ENCODE results near the gene ATP5MK. TPM values are rescaled to one million over a fixed set of nuclear protein-coding genes. Genes with fewer than 3 reads are reported as not detected.

ATP5MK gene, protein sequence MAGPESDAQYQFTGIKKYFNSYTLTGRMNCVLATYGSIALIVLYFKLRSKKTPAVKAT
- 100 to 1,000 TPM; 113 to 150 (median 132) TPM for total RNA-seq
- polyA plus RNA-seq, result 100 to 1,000 TPM; 376 to 488 TPM

DNA sequence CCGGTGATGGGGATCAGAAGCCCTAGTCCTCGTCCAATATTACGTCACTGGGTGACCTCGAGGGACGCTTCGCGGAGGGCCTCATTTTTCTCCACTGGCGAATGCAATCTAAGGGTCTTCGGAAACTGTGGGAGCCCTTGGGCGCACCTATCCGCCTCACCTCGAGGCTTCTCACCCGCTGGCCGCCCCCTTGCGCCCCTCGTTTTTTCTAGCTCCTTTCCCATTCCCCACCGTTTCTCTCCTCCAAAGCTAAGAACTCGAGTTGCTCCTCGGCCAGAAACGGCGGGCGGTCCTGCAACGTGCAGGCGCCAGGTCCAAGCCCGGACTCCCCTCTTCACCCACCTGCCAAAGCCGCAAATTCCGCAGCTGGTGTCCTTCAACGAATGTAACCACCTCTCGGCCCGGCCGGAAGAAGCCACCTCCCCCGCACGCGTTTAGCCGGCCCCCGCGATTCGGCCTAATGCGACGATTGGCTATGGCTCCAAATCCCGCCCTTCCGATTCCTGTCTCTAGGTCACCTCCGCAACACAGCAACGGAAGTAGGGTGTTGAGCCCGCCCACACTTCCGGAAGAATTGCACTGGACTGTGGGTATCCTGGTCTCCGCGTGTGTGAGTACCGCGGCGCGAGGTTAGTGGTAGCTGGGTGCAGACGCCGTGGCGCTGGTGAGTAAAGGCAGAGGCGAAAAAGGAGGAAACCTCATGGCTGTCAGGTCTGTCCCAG is at the start of gene ATP5MK, which contains the start of gene PDCD11:
Gene ATP5MK (minus strand): TSS at position 409 of the 722 bp plus-strand sequence. CDS start 4,018 bp downstream, outside the sequence.
Gene PDCD11 (plus strand): TSS at position 560 of the 722 bp plus-strand sequence. CDS start 1,801 bp downstream, outside the sequence.
- 0 to 1% methylated on average over 56 of the region's 56 CpGs for WGBS, 2 donors

DNA sequence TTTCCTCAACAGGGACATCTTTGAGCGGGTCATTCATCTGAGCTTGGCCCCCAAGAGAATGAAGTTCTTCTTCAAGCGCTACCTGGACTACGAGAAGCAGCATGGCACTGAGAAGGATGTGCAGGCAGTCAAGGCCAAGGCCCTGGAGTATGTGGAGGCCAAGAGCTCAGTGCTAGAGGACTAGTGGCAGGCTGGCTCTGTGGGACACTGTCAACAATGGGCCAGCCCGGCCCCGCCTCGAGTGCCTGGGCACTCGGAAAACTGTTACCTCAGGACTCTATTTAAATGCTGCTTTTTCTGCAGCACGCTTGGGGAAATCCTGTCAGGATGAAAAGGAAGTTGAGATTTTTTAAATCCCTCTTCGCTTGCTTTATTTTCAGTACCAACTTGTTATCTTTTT is 49.1 kb upstream of the ATP5MK start:
- intact Hi-C loops (cut with DNase I), result no loop called here
- Histone ChIP-seq H3K27ac (peak overlapping the region in 1 of 4 donors; percentile 28), H3K36me3 (peaks cover 3 to 54% (median 34%) of the 10 kb centered on the region in 3 donors), H3K4me3 (no peak overlapping the region), H3K27me3 (no peaks in the 10 kb centered on the region), H3K9me3 (no peaks in the 10 kb centered on the region), H3K4me1 (no peaks in the 10 kb centered on the region)
- TF ChIP-seq, protein P1, sequence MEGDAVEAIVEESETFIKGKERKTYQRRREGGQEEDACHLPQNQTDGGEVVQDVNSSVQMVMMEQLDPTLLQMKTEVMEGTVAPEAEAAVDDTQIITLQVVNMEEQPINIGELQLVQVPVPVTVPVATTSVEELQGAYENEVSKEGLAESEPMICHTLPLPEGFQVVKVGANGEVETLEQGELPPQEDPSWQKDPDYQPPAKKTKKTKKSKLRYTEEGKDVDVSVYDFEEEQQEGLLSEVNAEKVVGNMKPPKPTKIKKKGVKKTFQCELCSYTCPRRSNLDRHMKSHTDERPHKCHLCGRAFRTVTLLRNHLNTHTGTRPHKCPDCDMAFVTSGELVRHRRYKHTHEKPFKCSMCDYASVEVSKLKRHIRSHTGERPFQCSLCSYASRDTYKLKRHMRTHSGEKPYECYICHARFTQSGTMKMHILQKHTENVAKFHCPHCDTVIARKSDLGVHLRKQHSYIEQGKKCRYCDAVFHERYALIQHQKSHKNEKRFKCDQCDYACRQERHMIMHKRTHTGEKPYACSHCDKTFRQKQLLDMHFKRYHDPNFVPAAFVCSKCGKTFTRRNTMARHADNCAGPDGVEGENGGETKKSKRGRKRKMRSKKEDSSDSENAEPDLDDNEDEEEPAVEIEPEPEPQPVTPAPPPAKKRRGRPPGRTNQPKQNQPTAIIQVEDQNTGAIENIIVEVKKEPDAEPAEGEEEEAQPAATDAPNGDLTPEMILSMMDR (IDR thresholded peaks at IDR 0.05), result no peak
- WGBS, 2 donors, result 88 to 97% methylated on average over 9 of the region's 9 CpGs
- no peak for ATAC-seq
- DNase-seq, result no peak
- FAIRE-seq, result no peak

More for the DNA sequence above, at the start of gene ATP5MK, which contains the start of gene PDCD11:
- no peaks in the 10 kb centered on the region for H3K9me3 ChIP-seq
- peak; percentile 96 to 100 (median 98) for ATAC-seq
- TF ChIP-seq, protein P1 (IDR thresholded peaks at IDR 0.05), result no peak
- H3K4me1 ChIP-seq, result peaks cover 15 to 25% (median 15%) of the 10 kb centered on the region in 3 donors
- H3K4me3 ChIP-seq, result peak within 1 kb of the TSS; percentile 66 to 92 (median 78)
- intact Hi-C loops (cut with DNase I), result no loop called here
- H3K27me3 ChIP-seq, result no peaks in the 10 kb centered on the region
- peaks cover 0 to 27% (median 12%) of the 10 kb centered on the region in 3 donors for H3K36me3 ChIP-seq
- peak; percentile 94 to 98 (median 97) for DNase-seq
- FAIRE-seq, result peak; percentile 94
- peak within 1 kb of the TSS; percentile 36 to 82 (median 69) for H3K27ac ChIP-seq

DNA sequence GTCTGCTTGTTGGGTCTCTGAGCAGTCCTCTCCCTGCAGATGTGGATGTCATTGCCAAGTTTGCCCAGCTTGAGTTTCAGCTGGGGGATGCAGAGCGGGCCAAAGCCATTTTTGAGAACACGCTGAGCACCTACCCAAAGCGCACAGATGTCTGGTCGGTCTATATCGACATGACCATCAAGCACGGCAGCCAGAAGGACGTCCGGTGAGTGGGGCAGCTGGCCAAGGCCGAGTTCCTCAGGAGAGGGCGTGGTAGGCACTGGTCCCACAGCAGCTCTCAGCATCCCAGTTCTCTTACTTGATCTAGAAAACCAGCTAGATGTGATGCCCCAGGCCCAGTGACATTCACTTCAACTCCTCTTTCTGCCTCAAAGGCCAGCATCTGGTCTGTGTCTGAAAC is 48.2 kb upstream of the ATP5MK start:
- intact Hi-C loops (cut with DNase I), result no loop called here
- H3K27me3 ChIP-seq, result no peaks in the 10 kb centered on the region
- no peak for DNase-seq
- no peaks in the 10 kb centered on the region for H3K4me1 ChIP-seq
- FAIRE-seq, result no peak
- 80 to 91% methylated on average over 10 of the region's 10 CpGs for WGBS, 2 donors
- ATAC-seq, result no peak
- no peaks in the 10 kb centered on the region for H3K9me3 ChIP-seq
- TF ChIP-seq, protein P1 (IDR thresholded peaks at IDR 0.05), result no peak
- H3K36me3 ChIP-seq, result peaks cover 3 to 63% (median 34%) of the 10 kb centered on the region in 3 donors
- H3K27ac ChIP-seq, result no peak overlapping the region
- no peak overlapping the region for H3K4me3 ChIP-seq

DNA sequence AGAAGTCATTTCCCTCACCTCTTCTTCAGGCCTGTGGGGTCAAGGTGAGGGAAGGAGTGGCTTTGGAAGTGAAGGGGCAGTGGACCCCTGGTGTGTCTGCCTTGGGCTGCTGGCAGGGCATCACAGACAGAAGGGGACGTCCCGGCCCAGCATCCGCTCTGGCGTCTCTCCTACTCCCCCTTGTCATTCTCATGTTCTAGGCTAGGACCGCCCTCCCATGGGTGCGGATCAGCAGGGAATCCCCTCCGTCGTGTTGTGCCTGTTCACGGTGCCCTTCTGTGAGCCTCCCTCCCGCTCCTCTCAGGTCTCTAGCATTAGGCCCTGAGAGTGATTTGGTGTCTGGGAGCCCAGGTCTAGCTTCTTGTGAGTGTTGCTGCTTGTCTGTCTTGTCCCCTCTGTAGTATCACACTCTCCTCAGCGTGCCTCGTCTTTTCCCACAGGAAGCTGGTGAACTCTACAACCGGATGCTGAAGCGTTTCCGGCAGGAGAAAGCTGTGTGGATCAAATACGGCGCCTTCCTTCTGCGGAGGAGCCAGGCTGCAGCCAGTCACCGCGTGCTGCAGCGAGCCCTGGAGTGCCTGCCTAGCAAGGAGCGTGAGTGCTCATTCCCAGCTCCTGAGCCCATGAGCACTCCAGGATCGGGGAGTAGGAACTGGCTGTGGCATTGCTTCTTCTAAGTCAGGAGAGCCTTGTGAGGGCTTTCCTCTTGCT is 47.4 kb upstream of the ATP5MK start:
- ATAC-seq, result no peak
- H3K4me1 ChIP-seq, result no peaks in the 10 kb centered on the region
- H3K4me3 ChIP-seq, result no peak overlapping the region
- H3K27me3 ChIP-seq, result no peaks in the 10 kb centered on the region
- TF ChIP-seq, protein P1 (IDR thresholded peaks at IDR 0.05), result no peak
- intact Hi-C loops (cut with DNase I), result no loop called here
- FAIRE-seq, result no peak
- no peak overlapping the region for H3K27ac ChIP-seq
- peak in 1 of 6 donors; percentile 54 for DNase-seq
- 91 to 92% methylated on average over 23 of the region's 23 CpGs for WGBS, 2 donors
- H3K9me3 ChIP-seq, result no peaks in the 10 kb centered on the region
- H3K36me3 ChIP-seq, result peaks cover 3 to 66% (median 36%) of the 10 kb centered on the region in 3 donors
